Neural cell (in vitro differentiated cells): ENCODE measurements around the gene DNER.

Source experiments
- CTCF ChIP-seq: fragments of 450-650 bp; IDR thresholded peaks from 2 replicates; pipeline ENCODE4 v1.5.1; 2014; ENCODE audit warnings: antibody characterized with exemption, mild to moderate bottlenecking, moderate library complexity; ENCODE audit not compliant: poor library complexity, severe bottlenecking
- EP300 ChIP-seq: fragments of 450-650 bp; conservative IDR thresholded peaks from 2 replicates; pipeline ENCODE4 v1.6.1; 2014; ENCODE audit warnings: antibody characterized with exemption, mild to moderate bottlenecking, moderate library complexity; ENCODE audit not compliant: poor library complexity, severe bottlenecking
- EZH2 ChIP-seq: fragments of 200-600, 300-800 bp; shearing (Covaris generic), sonication (generic); IDR thresholded peaks from 2 replicates; pipeline ENCODE4 v1.6.1; 2014; ENCODE audit warnings: antibody characterized with exemption, low read length, borderline replicate concordance, mild to moderate bottlenecking; ENCODE audit not compliant: insufficient read depth, poor library complexity, severe bottlenecking
- POLR2AphosphoS5 ChIP-seq: IDR thresholded peaks from 2 replicates; pipeline ENCODE4 v1.6.1; 2012
- RAD21 ChIP-seq: fragments of 450-650 bp; conservative IDR thresholded peaks from 2 replicates; pipeline ENCODE4 v1.6.1; 2014; ENCODE audit warnings: antibody characterized with exemption, mild to moderate bottlenecking, moderate library complexity
- SMC3 ChIP-seq: fragments of 450-650 bp; conservative IDR thresholded peaks from 2 replicates; pipeline ENCODE4 v1.6.1; 2014; ENCODE audit warnings: antibody characterized with exemption, mild to moderate bottlenecking, moderate library complexity; ENCODE audit not compliant: poor library complexity
- TAF1 ChIP-seq: IDR thresholded peaks from 2 replicates; pipeline ENCODE4 v1.6.1; 2012; ENCODE audit warnings: low read depth

GRCh38 chr2:229410264-229410663, 304.1 kb downstream of the DNER start:
- TF ChIP-seq CTCF (no peak), TAF1 (no peak), SMC3 (no peak), EP300 (no peak), RAD21 (no peak), EZH2 (no peak), POLR2AphosphoS5 (no peak)
